Vagina (tissue), 2 donors: ENCODE measurements around the gene RAD51AP2. TPM values are rescaled to one million over a fixed set of nuclear protein-coding genes. Genes with fewer than 3 reads are reported as not detected.

Experiments
- DNase-seq, 2 donors: peaks; one replicate each; pipeline ENCODE4 v3.0.0-alpha.2; 2017; ENCODE audit errors: extremely low spot score in 2 of 2
- H3K27ac ChIP-seq: fragments of 200-600 bp; sonication (generic); one replicate; pipeline ENCODE4 v1.5.1; 2019
- H3K27me3 ChIP-seq: fragments of 200-600 bp; sonication (generic); one replicate; pipeline ENCODE4 v1.5.1; 2019
- H3K36me3 ChIP-seq, 2 donors: fragments of 200-600 bp; sonication (generic); one replicate each; pipeline ENCODE4 v1.5.1; 2017 to 2019
- H3K4me1 ChIP-seq: fragments of 200-600 bp; sonication (generic); one replicate; pipeline ENCODE4 v1.5.1; 2019
- H3K4me3 ChIP-seq, 2 donors: fragments of 200-600 bp; sonication (generic); 1 replicate in 1 of 2; 2 replicates in 1 of 2; pipeline ENCODE4 v1.5.1; 2016 to 2019
- H3K9me3 ChIP-seq: fragments of 200-600 bp; sonication (generic); one replicate; pipeline ENCODE4 v1.5.1; 2019
- POLR2A ChIP-seq, 2 donors: fragments of 450-650 bp; IDR thresholded peaks; one replicate each; pipeline ENCODE4 v1.6.1; 2017; ENCODE audit warnings: antibody characterized with exemption in 2 of 2, mild to moderate bottlenecking in 2 of 2, moderate library complexity in 2 of 2
- POLR2AphosphoS5 ChIP-seq, 2 donors: sonication (generic); formaldehyde crosslinking; IDR thresholded peaks; one replicate each; pipeline ENCODE4 v1.9.0; 2017; ENCODE audit warnings: antibody characterized with exemption in 2 of 2, mild to moderate bottlenecking in 2 of 2, low read depth in 1 of 2; ENCODE audit not compliant: insufficient read depth in 1 of 2
- intact Hi-C: fragments of 100-400 bp; cut with DNase I; formaldehyde crosslinking; loops from one replicate; pipeline ENCODE4 v1.15.1; 2023
- total RNA-seq: library from RNA; depleted of rRNA; stranded (reverse); fragments of >200 nt; gene quantifications from one replicate; pipeline ENCODE4 v1.2.3, GENCODE V29; 2016
- TF ChIP-seq, protein P1 (sequence below), 3 experiments: fragments of 450-650 bp in 2 of 3; fragments of 200-600 bp in 1 of 3; sonication (generic) in 1 of 3; IDR thresholded peaks; one replicate each; pipeline ENCODE4 v1.5.1; 2017 to 2019; ENCODE audit warnings: antibody characterized with exemption in 3 of 3, mild to moderate bottlenecking in 2 of 3, moderate library complexity in 2 of 3

RAD51AP2 gene
- total RNA-seq, 1 donor from 2014 or later, result 0.25 TPM

DNA sequence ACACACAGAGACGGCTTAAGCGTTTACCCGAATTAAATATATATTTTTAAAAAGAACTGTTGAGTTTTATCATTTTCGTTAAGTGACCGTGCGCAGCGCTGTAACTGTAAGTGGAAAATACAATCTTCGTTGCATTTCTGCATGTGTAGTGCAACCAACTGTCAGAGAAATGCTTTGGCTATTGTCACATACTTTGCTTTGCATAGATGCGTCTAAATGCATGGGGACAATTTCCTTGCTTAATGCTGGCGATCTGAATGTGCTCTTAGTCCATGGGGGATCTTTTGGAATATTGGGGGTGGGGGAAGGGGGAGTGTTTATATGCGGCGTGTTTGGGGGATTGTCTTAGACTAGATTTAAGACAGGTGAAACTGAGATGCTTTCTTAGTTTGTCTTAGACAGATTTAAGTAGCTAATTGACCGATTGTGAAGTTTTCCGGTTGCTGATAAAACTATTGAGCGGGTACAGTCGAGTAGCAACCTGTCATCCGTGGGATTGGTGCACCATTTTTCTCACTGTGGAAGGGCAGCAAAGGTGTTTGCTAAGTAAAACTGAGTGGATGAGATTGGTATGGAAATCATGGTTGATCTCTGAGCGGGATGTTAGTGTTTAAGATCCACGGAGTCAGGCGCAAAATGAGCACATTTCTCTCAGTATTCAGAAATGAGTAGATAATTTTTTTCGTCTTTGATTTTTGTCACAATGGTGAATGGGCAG is 22.7 kb upstream of the RAD51AP2 start:
- TF ChIP-seq POLR2A (IDR thresholded peaks at IDR 0.05) (no peak), POLR2AphosphoS5 (IDR thresholded peaks at IDR 0.05; ENCODE audit: insufficient read depth in 1 of 2, low read depth in 1 of 2) (no peak)
- TF ChIP-seq, protein P1, sequence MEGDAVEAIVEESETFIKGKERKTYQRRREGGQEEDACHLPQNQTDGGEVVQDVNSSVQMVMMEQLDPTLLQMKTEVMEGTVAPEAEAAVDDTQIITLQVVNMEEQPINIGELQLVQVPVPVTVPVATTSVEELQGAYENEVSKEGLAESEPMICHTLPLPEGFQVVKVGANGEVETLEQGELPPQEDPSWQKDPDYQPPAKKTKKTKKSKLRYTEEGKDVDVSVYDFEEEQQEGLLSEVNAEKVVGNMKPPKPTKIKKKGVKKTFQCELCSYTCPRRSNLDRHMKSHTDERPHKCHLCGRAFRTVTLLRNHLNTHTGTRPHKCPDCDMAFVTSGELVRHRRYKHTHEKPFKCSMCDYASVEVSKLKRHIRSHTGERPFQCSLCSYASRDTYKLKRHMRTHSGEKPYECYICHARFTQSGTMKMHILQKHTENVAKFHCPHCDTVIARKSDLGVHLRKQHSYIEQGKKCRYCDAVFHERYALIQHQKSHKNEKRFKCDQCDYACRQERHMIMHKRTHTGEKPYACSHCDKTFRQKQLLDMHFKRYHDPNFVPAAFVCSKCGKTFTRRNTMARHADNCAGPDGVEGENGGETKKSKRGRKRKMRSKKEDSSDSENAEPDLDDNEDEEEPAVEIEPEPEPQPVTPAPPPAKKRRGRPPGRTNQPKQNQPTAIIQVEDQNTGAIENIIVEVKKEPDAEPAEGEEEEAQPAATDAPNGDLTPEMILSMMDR (IDR thresholded peaks at IDR 0.05), result no peak
- intact Hi-C loops, result no loop called here
- Histone ChIP-seq H3K36me3 (no peaks in the 10 kb centered on the region), H3K27me3 (no peaks in the 10 kb centered on the region), H3K27ac (no peak overlapping the region), H3K4me3 (peak overlapping the region; percentile 54 to 59), H3K4me1 (peaks cover 12% of the 10 kb centered on the region), H3K9me3 (no peaks in the 10 kb centered on the region)
- DNase-seq, result no peak

- TF ChIP-seq, protein P1 (IDR thresholded peaks at IDR 0.05), result no peak
- TF ChIP-seq POLR2A (IDR thresholded peaks at IDR 0.05) (peak in 1 of 2 donors; percentile 11), POLR2AphosphoS5 (IDR thresholded peaks at IDR 0.05; ENCODE audit: insufficient read depth in 1 of 2, low read depth in 1 of 2) (peak in 1 of 2 donors; percentile 71)
These were observed 22.0 kb upstream of the RAD51AP2 start, which contains the start of gene VSNL1 for GRCh38 chr2:17540093-17540812. Gene VSNL1 (plus strand): TSS chr2:17540696. CDS start chr2:17592075, 51,379 bp downstream.

DNA sequence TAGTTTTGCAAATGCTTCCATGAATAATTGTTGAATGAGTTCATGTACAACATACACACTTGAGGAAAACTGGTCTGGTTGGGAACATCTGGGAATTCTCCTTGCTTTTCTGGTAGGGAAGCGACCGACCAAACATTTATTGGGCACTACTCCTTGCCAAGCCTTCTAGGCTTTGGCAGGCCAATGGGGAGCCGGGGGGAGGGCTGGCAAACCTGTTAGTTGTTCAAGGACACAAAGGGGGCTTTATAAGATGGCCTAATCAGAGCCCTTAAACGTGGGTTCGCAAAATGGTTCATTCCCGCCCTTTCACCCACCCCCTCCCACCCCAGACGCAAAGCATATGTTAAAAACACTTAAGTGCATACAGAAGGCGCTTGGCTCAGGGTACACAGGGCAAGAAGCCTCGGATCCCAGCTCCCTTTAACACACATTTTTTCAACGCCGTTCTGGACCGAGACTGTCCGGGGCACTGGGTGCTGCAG is 21.4 kb upstream of the RAD51AP2 start:
- Histone ChIP-seq H3K36me3 (no peaks in the 10 kb centered on the region), H3K27me3 (no peaks in the 10 kb centered on the region), H3K4me3 (peak overlapping the region; percentile 54 to 59), H3K27ac (peak overlapping the region; percentile 77), H3K9me3 (no peaks in the 10 kb centered on the region), H3K4me1 (peaks cover 12% of the 10 kb centered on the region)
- intact Hi-C loops, result no loop called here
- DNase-seq, result no peak
- TF ChIP-seq, protein P1 (IDR thresholded peaks at IDR 0.05), result no peak
- TF ChIP-seq POLR2AphosphoS5 (IDR thresholded peaks at IDR 0.05; ENCODE audit: insufficient read depth in 1 of 2, low read depth in 1 of 2) (no peak), POLR2A (IDR thresholded peaks at IDR 0.05) (no peak)

More at GRCh38 chr2:17540093-17540812, 22.0 kb upstream of the RAD51AP2 start, which contains the start of gene VSNL1:
- H3K36me3 ChIP-seq, result no peaks in the 10 kb centered on the region
- H3K27ac ChIP-seq, result peak within 1 kb of the TSS; percentile 77
- intact Hi-C loops, result no loop called here
- H3K4me1 ChIP-seq, result peaks cover 12% of the 10 kb centered on the region
- H3K9me3 ChIP-seq, result no peaks in the 10 kb centered on the region
- no peaks in the 10 kb centered on the region for H3K27me3 ChIP-seq
- no peak for DNase-seq
- peak within 1 kb of the TSS; percentile 54 to 59 for H3K4me3 ChIP-seq

DNA sequence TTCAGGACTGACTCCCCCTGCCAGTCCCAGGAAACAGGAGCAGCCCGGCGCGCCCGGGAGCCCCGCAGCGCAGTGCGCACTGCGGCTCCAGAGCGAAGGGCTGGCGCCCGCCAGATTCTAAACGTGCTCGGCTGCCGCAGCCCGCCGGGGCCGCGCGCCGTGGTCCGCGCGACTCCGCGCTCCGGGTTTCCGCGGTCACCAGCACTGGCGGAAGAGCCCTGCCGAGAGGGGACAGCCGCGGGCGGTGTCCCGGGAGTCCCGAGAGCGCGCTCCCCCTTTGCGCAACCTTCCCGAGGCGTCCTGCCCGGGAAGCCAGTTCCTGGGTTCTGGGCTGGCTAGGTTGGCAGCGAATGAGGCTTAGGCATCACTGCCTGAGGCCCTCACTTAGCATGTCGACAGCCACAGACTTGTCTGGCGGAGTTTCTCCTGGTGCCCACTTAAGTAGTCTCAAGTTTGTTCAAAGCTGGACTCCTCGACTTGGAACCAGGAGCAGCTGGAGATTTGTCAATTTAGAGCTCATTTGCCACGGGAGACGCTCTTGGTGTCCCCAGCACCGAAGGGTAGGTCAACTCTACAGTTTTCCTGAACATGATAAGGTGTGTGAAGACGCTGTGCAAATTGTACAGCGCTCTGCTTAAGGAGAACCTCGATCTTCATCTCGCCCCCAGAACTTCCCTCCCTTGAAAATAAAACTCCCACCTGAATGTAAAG is 20.8 kb upstream of the RAD51AP2 start:
- Histone ChIP-seq H3K4me3 (peak overlapping the region; percentile 54 to 59), H3K4me1 (peaks cover 12% of the 10 kb centered on the region), H3K27ac (peak overlapping the region; percentile 77), H3K9me3 (no peaks in the 10 kb centered on the region), H3K27me3 (no peaks in the 10 kb centered on the region), H3K36me3 (no peaks in the 10 kb centered on the region)
- no peak for DNase-seq
- peak in 1 of 2 donors; percentile 71 for TF ChIP-seq POLR2AphosphoS5 (IDR thresholded peaks at IDR 0.05; ENCODE audit: insufficient read depth in 1 of 2, low read depth in 1 of 2)
- no peak for TF ChIP-seq POLR2A (IDR thresholded peaks at IDR 0.05)
- intact Hi-C loops, result no loop called here
